GM18870 (cell line): ENCODE results near the gene RNPS1.

Source experiments
- ATAC-seq: cut with Tn5 transposase; IDR thresholded peaks from one replicate; pipeline ENCODE4 v1.9.1; 2021; ENCODE audit warnings: moderate library complexity; ENCODE audit not compliant: unreplicated experiment

Gene RNPS1

GRCh38 chr16:2216330-2216729, 51.6 kb downstream of the RNPS1 start:
- ATAC-seq, result no peak

- no peak for ATAC-seq
These were observed 53.3 kb downstream of the RNPS1 start, which contains the start of gene PGP for GRCh38 chr16:2214719-2214968. Gene PGP, minus strand, starts transcription at chr16:2214840. Its CDS starts 63 bp downstream, at chr16:2214777.

GRCh38 chr16:2213817-2214718, 53.9 kb downstream of the RNPS1 start:
- peak; percentile 3 for ATAC-seq

GRCh38 chr16:2212362-2213324, 55.3 kb downstream of the RNPS1 start:
- ATAC-seq, result no peak

GRCh38 chr16:2211923-2212347, 56.0 kb downstream of the RNPS1 start:
- no peak for ATAC-seq

GRCh38 chr16:2210386-2211365, 57.2 kb downstream of the RNPS1 start, which contains the start of gene BRICD5:
Gene BRICD5, minus strand, starts transcription at chr16:2210863. Its CDS starts 30 bp downstream, at chr16:2210833.
- no peak for ATAC-seq

GRCh38 chr16:2210009-2210332, 58.0 kb downstream of the RNPS1 start:
- no peak for ATAC-seq

GRCh38 chr16:2209258-2210008, 58.5 kb downstream of the RNPS1 start:
- no peak for ATAC-seq

GRCh38 chr16:2208772-2209171, 59.2 kb downstream of the RNPS1 start:
- no peak for ATAC-seq

GRCh38 chr16:2208308-2208707, 59.6 kb downstream of the RNPS1 start:
- ATAC-seq, result no peak

- no peak for ATAC-seq
These were observed 60.1 kb downstream of the RNPS1 start for GRCh38 chr16:2207872-2208271.

- ATAC-seq, result no peak
These were observed 61.0 kb downstream of the RNPS1 start for GRCh38 chr16:2206780-2207433.

GRCh38 chr16:2206420-2206779, 61.5 kb downstream of the RNPS1 start:
- ATAC-seq, result no peak

- ATAC-seq, result peak; percentile 20
These were observed 62.0 kb downstream of the RNPS1 start for GRCh38 chr16:2205967-2206313.

- peak; percentile 53 for ATAC-seq
These were observed 62.6 kb downstream of the RNPS1 start, which contains the start of gene MLST8 for GRCh38 chr16:2205104-2205966. Gene MLST8, plus strand, starts transcription at chr16:2205454. Its CDS starts 632 bp downstream, at chr16:2206086.

- no peak for ATAC-seq
These were observed 63.4 kb downstream of the RNPS1 start for GRCh38 chr16:2204416-2205103.
